Loucy (cell line): Measurements from ENCODE around the gene AP2B1.

Experiments used
- H2AFZ ChIP-seq: fragments of 200-600 bp; sonication (generic); 2 replicates; pipeline ENCODE4 v1.6.0; 2016; ENCODE audit warnings: antibody characterized with exemption, mild to moderate bottlenecking, low read length, moderate library complexity
- H3F3A ChIP-seq: fragments of 200-600 bp; 2 replicates; pipeline ENCODE4 v1.6.0; 2016; ENCODE audit warnings: antibody characterized with exemption, low read depth, mild to moderate bottlenecking
- H3K27me3 ChIP-seq: fragments of 200-600 bp; sonication (generic); 2 replicates; pipeline ENCODE4 v1.6.1; 2014; ENCODE audit warnings: low read length, mild to moderate bottlenecking; ENCODE audit not compliant: insufficient read depth, poor library complexity, severe bottlenecking
- H3K36me3 ChIP-seq: fragments of 200-600 bp; sonication (generic); 2 replicates; pipeline ENCODE4 v1.6.1; 2016; ENCODE audit warnings: low read length; ENCODE audit not compliant: insufficient read depth
- H3K4me1 ChIP-seq: fragments of 200-600 bp; sonication (generic); 2 replicates; pipeline ENCODE4 v1.5.1; 2014; ENCODE audit warnings: low read length, mild to moderate bottlenecking; ENCODE audit not compliant: insufficient read depth, poor library complexity, severe bottlenecking
- H3K4me2 ChIP-seq: fragments of 200-600 bp; sonication (generic); 2 replicates; pipeline ENCODE4 v1.6.0; 2014; ENCODE audit warnings: antibody characterized with exemption, low read length, low read depth, mild to moderate bottlenecking; ENCODE audit not compliant: poor library complexity, severe bottlenecking
- H3K4me3 ChIP-seq: fragments of 200-600 bp; sonication (generic); 2 replicates; pipeline ENCODE4 v1.5.1; 2014; ENCODE audit warnings: low read length, mild to moderate bottlenecking, mixed read lengths; ENCODE audit not compliant: poor library complexity, severe bottlenecking
- H3K79me2 ChIP-seq: fragments of 200-600 bp; sonication (generic); 2 replicates; pipeline ENCODE4 v1.6.1; 2014; ENCODE audit warnings: low read length; ENCODE audit not compliant: insufficient read depth
- H3K9ac ChIP-seq: fragments of 200-600 bp; sonication (generic); 2 replicates; pipeline ENCODE4 v1.6.0; 2014; ENCODE audit warnings: mild to moderate bottlenecking, low read depth, low read length, moderate library complexity; ENCODE audit not compliant: poor library complexity, severe bottlenecking
- H3K9me2 ChIP-seq: fragments of 200-600 bp; sonication (generic); replicated peaks from 2 replicates; pipeline ENCODE4 v1.6.1; 2016; ENCODE audit warnings: low read depth, low read length, mixed read lengths
- H3K9me3 ChIP-seq: fragments of 200-600 bp; sonication (generic); 2 replicates; pipeline ENCODE4 v1.6.1; 2014; ENCODE audit warnings: mild to moderate bottlenecking, antibody characterized with exemption, low read length, low read depth; ENCODE audit not compliant: insufficient read depth
- H4K20me1 ChIP-seq: fragments of 200-600 bp; sonication (generic); 2 replicates; pipeline ENCODE4 v1.6.0; 2014; ENCODE audit warnings: antibody characterized with exemption, low read length, mild to moderate bottlenecking; ENCODE audit not compliant: insufficient read depth, poor library complexity, severe bottlenecking
- CTCF ChIP-seq: fragments of 200-600 bp; sonication (generic); conservative IDR thresholded peaks from 2 replicates; pipeline ENCODE4 v1.5.1; 2014; ENCODE audit warnings: mild to moderate bottlenecking, antibody characterized with exemption, low read length
- EZH2phosphoT487 ChIP-seq: fragments of 200-600 bp; IDR thresholded peaks from 2 replicates; pipeline ENCODE4 v1.6.1; 2018; ENCODE audit warnings: antibody characterized with exemption, mild to moderate bottlenecking, moderate library complexity, borderline replicate concordance

The AP2B1 gene

GRCh38 chr17:35543856-35544255 is 43.3 kb upstream of the AP2B1 start:
- Histone ChIP-seq H3K79me2 (no peaks in the 10 kb centered on the region), H2AFZ (no peak overlapping the region), H3K4me2 (peak overlapping the region; percentile 71), H3K9ac (peak overlapping the region; percentile 29), H3K36me3 (no peaks in the 10 kb centered on the region), H3K4me3 (peak overlapping the region; percentile 54), H3K4me1 (peaks cover 45% of the 10 kb centered on the region), H3K9me2 (no peaks in the 10 kb centered on the region), H3K27me3 (no peaks in the 10 kb centered on the region), H3K9me3 (no peaks in the 10 kb centered on the region), H3F3A (peaks cover 11% of the 10 kb centered on the region; the same call in 1 of the 2 replicates), H4K20me1 (no peaks in the 10 kb centered on the region)
- TF ChIP-seq CTCF (no peak), EZH2phosphoT487 (no peak)

GRCh38 chr17:35545150-35545549 is 42.0 kb upstream of the AP2B1 start:
- peaks cover 37% of the 10 kb centered on the region for H3K4me1 ChIP-seq
- H3K9me2 ChIP-seq, result no peaks in the 10 kb centered on the region
- H4K20me1 ChIP-seq, result no peaks in the 10 kb centered on the region
- no peak overlapping the region for H3K4me2 ChIP-seq
- H3K36me3 ChIP-seq, result no peaks in the 10 kb centered on the region
- no peaks in the 10 kb centered on the region for H3K9me3 ChIP-seq
- no peak overlapping the region for H3K4me3 ChIP-seq
- H3F3A ChIP-seq, result peaks cover 11% of the 10 kb centered on the region; the same call in 1 of the 2 replicates
- H3K9ac ChIP-seq, result no peak overlapping the region
- H3K27me3 ChIP-seq, result no peaks in the 10 kb centered on the region
- TF ChIP-seq EZH2phosphoT487 (no peak), CTCF (no peak)
- no peaks in the 10 kb centered on the region for H3K79me2 ChIP-seq
- no peak overlapping the region for H2AFZ ChIP-seq

GRCh38 chr17:35546487-35546886 is 40.6 kb upstream of the AP2B1 start:
- peaks cover 11% of the 10 kb centered on the region; the same call in 1 of the 2 replicates for H3F3A ChIP-seq
- H3K79me2 ChIP-seq, result no peaks in the 10 kb centered on the region
- no peaks in the 10 kb centered on the region for H3K9me2 ChIP-seq
- no peak overlapping the region for H3K4me3 ChIP-seq
- H3K9me3 ChIP-seq, result no peaks in the 10 kb centered on the region
- peaks cover 24% of the 10 kb centered on the region for H3K4me1 ChIP-seq
- no peak overlapping the region for H3K9ac ChIP-seq
- H3K4me2 ChIP-seq, result no peak overlapping the region
- H4K20me1 ChIP-seq, result no peaks in the 10 kb centered on the region
- H3K27me3 ChIP-seq, result no peaks in the 10 kb centered on the region
- TF ChIP-seq CTCF, result no peak
- H3K36me3 ChIP-seq, result no peaks in the 10 kb centered on the region
- H2AFZ ChIP-seq, result no peak overlapping the region
